Measurements from ENCODE around the gene SPOCD1.
"Not testable (repeated sequence)": the region's sequence is repeated elsewhere in the genome, so short reads cannot be mapped to it uniquely, and the experiment has no call there.

SPOCD1 gene

DNA sequence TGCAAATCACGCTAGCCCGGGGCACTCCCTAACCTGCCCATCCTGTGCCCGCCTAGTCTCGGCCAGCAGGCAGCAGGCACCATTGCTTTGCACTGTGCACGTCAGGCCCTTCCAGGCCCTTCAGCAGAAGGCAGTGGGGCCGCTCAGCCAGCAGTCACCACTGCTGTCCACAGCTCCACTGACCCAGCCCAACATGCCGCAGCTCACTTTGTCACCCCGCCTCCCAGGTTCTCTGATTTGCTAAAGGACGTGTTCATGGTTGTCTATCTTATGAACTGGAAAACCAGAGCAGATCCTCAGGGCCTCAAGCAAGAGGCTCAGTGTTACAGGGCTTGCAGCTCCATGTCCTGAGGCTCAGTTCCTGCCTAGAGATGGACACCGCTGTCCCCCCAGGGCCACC is 14.2 kb upstream of the SPOCD1 start:
- no peak for DNase-seq (ENCODE audit: low read depth, low spot score)

DNA sequence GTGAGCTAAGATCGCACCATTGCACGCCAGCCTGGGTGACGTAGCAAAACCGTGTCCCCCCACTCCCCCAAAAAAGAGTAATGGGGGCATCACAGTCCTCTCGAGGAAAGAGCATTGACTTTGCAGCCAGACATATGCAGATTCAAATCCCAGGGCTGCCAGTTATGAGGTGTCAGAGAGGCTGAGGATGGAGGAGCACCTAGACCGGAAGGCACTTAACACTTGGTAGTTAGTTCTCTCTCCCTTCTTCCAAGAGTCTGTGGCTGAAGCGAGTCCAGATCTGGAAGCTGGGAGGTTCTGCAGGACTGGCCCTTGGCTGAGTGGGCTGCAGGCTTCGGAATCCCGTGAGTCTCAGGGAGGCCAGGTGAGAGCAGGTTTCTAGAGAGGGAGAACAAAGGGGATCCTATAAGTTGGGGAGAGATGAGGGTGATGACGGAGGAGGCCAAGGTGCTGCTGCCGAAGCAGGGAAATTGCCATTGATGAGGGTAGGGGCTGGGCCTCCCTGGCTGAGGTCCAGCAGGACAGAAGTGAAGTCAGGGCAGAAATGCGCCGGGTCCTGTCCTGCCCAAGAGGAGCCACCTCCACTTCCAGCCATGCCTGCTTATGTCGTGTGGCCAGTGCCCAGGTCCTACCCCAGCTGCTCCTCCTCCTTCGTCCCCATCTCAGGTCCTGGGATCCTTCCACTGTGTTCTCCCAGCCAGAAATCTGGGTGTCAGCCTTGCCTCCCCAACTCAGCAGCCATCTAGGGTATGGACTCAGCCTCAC is 13.3 kb upstream of the SPOCD1 start:
- no peak for DNase-seq (ENCODE audit: low read depth, low spot score)

DNA sequence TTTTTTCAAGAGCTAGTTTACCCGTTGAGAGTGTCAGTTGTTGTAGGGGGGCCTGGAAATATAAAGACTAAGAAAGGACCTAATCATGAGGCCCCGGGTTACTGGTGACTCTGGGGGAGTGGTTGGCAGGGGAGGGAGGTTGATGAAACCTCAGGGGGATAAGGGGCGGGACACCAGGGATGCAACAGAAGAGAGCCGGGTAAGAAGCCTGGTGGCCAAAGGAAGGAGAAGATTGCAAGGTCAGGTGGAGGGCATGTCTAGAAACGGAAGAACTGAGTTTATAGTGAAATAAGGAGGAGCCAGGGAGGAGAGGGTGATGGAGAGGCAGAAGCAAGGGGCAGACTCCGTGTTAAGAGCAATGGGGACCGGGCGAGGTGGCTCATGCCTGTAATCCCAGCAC is 12.5 kb upstream of the SPOCD1 start:
- DNase-seq (ENCODE audit: low read depth, low spot score), result no peak

DNA sequence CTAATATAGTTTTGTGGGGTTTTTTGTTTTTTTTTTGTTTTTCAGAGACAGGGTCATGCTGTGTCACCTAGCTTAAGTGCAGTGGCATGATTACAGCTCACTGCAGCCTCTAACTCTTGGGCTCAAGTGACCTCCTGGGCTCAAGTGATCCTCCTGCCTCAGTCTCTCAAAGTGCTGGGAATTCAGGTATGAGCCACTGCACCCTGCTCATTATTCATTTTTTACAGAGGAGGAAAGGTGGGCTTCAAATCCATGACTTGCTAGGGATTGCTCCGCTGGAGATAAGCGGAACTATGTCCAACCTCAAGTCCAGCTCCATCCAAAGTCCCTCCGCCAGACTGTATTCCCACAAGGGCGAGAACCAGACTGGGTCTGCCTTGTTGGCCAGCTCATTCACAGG is 8.0 kb upstream of the SPOCD1 start:
- DNase-seq (ENCODE audit: low read depth, low spot score), result no peak

DNA sequence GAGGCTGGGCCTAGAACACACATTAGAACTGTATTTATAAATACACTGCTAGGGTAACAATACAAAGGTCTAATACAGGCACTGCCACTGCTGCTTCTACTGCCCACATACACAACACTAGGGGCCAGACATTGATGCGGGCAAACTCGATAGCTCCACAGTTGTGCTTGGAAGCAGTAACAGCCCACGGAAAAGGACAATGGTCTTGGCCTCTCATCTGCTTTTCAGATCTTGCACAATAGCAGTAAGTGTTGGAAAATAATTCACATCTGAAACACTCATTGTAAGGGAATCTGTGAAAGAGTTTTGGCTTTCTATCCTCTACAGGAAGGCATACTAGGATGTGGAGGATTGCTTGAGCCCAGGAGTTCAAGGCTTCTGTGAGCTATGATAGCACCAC is 6.9 kb upstream of the SPOCD1 start:
- no peak for DNase-seq (ENCODE audit: low read depth, low spot score)

DNA sequence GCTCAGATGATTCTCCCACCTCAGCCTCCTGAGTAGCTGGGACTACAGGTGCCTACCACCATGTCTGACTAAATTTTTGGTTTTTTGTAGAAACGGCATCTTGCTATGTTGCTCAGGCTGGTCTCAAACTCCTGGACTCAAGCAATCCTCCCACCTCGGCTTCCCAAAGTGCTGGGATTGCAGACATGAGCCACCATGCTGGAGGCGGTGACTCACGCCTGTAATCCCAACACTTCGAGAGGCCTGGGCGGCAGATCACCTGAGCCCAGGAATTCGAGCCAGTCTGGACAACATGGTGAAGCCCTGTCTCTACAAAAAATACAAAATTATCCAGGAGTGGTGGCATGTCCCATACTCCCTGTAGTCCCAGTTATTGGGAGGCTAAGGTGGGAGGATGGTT is 4.4 kb upstream of the SPOCD1 start:
- not testable (repeated sequence) for DNase-seq (ENCODE audit: low read depth, low spot score)

DNA sequence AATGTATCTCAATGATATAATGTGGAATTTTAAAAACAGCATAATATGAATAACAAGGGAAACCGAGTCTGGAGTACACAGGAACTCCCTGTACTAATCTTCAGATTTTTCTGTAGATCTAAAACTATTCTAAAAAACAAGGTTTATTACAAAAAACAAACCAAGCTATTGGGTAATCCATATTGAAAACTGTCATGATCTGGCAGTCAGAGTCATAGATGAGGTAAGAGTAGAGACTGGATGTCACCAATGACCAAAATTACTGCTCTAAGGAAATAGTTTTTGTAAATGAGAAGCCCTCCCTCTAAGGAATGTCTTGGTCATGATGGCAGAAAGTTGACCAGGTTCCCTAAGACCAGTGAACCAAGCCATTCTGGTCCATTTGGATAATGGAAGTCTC is 2.4 kb upstream of the SPOCD1 start:
- no peak for DNase-seq (ENCODE audit: low read depth, low spot score)

DNA sequence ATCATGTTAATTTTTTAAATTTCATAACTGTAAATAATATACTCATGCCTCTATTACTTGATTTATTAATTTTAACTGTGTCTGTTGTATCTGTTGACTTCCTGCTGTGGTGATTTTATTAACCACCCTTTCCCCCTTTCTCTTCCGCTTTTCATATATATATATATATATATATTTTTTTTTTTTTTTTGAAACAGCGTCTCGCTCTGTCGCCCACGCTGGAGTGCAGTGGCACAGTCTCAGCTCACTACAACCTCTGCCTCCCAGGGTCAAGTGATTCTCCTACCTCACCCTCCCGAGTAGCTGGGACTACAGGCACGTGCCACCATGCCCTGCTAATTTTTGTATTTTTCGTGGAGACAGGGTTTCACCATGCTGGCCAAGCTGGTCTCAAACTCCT is 1.1 kb upstream of the SPOCD1 start:
- DNase-seq (ENCODE audit: low read depth, low spot score), result not testable (repeated sequence)

DNA sequence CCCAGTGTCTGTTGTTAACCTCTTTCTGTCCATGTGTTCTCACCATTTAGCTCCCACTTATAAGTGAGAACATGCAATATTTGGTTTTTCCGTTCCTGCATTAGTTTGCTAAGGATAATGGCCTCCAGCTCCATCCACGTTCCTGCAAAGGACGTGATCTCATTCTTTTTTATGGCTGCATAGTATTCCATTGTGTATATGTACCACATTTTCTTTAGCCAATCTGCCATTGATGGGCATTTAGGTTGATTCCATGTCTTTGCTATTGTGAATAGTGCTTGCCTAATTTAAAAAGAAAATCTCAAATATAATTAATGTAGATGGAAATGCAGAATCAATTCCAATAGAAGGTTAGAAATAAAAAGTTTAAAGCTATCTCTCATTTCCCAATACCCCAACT is 679 bp upstream of the SPOCD1 start:
- DNase-seq (ENCODE audit: low read depth, low spot score), result not testable (repeated sequence)

DNA sequence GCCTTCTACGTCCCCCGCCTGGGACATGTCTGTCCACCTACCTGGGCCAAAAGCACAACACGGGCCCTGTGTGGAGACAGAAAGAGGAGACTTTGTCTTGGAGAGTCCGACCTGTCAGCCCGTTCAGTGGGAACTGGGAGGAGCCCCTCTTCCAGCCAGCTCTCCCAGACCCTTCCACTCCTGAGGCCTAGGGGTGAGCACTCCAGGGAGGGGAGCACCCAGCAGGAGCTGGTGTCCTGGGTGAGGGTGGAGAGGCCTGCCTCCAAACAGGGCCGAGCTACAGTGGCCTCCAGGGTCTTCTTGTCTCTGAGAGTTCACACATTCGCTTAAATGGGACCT is 546 bp downstream of the SPOCD1 start:
- DNase-seq (ENCODE audit: low read depth, low spot score), result no peak

DNA sequence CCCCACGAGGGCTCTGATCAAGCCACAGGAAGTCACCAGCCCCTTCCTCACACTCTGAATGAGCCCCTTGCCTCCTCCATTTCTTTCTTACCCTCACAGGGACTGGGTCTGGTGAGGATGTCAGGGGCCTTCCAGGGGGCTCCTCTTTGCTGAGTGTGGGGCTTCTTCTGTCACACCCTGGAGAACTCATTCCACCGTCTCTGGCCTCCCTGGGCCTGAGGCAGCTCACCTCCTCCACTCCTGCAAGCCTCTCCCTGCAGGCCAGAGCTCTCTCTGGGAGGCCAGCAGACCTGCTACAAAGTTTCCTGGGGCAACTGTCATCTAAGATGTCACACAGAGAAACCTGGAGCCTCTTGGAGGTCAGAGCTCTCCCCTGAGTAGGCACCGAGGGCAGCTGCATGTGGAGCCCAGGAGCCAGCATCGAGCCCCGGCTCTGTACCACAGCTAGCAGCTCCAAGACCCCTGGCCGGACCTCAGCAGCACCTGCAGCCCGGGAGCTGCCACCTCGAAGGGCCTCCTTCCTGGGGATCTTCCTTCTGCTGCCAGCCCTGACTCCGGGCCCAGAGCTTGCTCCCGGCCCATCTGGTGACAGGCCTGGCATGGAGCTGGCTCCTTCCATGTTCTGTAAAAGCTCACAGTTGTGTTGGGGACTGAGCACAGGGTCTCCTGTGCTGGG is 1.1 kb downstream of the SPOCD1 start:
- DNase-seq (ENCODE audit: low read depth, low spot score), result no peak

DNA sequence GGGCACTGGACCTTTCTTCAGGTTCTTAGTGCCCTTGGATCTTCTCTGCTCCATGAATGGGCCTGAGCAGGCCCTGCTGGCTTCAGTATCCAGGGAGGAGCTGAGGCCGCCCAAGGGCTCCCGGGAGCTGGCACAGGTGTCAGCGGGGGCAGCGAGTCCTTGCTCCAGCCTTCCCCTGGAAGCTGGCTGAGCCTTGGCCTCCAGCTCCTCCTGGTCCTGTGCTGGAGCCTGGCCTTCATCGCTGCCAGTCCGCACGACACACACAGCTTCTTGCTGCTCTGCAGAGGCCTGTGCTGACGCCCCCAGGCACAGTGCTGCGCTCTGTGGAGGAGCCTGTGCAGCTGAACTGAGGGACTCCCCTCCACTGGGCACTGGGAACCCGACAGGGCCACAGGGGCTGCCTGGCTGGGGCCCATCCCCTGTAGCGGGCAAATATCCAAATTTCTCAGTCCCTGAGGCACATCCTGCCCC is 1.7 kb downstream of the SPOCD1 start:
- DNase-seq (ENCODE audit: low read depth, low spot score), result no peak

DNA sequence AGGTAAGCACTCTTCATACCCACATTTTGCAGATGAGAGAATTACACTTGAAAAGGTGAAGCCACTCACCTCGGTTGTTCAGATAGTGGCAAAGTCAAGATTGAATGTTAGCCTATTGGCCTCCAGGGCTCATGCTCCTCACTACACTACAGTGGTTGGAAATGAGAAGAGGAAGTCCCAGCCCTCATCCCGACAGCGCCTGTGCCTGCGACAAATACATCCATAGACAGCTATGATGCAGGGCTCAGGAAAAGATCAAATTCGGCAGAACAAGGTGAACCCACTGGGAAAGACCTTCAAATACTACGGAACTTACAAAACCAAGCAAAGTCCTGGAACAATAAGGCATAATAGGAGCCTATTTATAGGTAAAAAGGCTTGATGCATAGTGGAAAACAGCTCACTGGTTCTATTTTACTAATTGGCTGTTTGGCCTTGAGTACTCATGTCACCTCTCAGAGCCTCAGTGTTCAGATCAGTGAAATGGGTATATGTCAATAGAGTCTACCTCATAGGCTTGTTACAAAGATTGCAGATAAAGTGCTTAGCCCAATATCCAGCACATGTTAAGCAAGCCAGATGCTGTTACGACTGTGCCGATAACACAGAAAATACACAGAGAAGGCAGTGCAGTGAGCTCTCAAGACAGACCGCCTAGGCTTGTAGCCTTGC is 3.5 kb downstream of the SPOCD1 start:
- DNase-seq (ENCODE audit: low read depth, low spot score), result no peak

DNA sequence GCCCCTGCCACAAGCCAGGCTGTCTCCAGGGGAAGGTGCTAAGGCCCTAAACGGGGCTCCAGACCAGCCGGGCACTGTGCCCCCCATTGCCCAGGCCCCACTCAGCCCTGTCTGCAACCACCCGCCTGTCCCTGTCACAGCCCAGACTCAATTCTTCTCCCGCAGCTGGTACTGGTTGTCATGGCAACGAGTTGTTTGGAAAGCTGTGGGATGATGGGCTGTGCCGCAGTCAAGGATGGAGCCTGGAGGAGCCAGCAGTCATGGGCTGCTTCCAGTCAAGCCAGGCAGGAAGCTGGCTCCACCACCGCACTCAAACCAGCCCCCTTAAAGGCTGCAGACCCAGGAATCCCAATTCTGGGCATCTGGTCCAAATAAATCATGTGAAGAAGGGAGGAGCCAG is 4.2 kb downstream of the SPOCD1 start:
- no peak for DNase-seq (ENCODE audit: low read depth, low spot score)

DNA sequence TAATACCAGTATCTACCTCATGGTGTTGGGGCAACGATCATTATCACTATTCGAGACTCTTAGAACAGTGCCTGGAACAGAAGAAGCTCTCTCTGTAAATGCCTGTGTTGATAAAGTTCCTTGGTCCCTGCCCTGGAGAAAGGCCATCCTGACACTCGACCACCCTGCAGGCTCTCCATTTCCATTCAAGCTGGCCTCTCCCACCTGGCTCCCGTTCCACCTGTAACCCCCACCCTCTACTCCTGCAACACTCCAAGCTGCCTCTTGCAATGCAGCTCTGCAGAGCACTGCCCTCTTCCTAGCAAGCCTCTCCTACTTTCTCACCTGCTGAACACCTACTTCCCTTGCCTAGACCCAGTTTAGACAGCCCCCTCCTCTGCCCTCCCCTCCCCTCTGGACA is 6.1 kb downstream of the SPOCD1 start:
- no peak for DNase-seq (ENCODE audit: low read depth, low spot score)

DNA sequence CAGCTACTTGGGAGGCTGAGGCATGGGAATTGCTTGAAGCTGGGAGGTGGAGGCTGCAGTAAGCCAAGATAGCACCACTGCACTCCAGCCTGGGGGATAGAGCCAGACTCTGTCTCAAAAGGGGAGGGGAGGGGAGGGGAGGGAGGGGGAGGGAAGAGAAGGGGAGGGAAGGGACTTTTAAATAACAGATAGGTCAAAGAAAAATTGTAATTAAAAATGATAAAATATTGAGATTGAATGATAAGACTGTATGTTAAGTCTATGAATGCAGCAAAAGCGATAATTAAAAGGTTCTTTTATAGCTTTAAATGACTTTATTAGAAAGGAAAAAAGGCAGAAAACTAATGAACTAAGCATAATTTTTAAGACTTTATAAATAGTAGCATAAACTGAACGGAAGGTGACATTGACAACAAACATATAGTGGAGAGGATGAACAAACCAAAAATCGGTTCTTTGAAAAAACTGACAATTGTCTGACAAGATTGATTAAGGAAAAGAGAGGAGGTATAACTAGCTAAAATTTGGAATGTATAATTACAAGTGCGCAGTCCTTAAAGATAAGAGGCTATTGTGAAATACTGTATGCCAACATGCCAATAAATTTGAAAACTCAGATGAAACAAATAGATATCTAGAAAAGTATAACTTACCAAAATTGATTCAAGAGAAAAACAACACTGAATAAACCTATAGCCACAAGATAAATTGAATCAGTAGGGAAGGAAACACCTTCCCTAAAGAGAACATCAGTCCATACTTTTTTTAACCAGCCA is 8.4 kb downstream of the SPOCD1 start:
- DNase-seq (ENCODE audit: low read depth, low spot score), result no peak

DNA sequence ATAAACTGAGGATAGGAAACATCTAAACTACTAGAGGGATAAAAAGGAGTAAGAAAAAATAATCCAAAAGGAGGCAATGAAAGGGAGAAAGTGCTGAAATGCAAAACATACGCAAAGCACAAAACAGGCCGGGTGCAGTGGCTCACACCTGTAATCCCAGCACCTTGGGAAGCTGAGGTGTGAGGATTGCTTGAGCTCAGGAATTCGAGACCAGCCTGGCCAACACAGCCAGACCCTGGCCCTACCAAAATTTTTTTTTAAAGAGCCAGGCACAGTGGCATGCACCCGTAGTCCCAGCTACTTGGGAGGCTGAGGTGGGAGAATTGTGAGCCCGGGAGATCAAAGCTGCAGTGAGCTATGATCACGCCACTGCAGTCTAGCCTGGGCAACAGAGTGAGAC is 10.5 kb downstream of the SPOCD1 start:
- DNase-seq (ENCODE audit: low read depth, low spot score), result no peak

DNA sequence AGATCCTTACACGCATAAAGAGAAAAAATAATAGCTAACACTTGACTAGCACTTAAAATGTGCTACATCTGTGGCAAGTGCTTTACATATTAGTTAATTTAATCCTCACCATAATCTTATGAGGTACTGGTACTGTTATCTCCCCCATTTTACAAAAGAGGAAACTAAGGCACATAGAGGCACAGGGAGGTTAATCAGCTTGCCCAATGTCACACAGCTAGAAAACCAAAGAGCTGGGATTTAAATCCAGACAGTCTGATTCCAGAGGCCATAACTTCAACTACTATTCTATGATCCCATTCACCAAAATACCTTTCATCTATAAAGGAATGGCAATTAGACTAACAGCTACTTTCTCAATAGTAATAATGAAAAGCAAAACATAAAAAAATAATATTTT is 11.7 kb downstream of the SPOCD1 start:
- DNase-seq (ENCODE audit: low read depth, low spot score), result no peak

DNA sequence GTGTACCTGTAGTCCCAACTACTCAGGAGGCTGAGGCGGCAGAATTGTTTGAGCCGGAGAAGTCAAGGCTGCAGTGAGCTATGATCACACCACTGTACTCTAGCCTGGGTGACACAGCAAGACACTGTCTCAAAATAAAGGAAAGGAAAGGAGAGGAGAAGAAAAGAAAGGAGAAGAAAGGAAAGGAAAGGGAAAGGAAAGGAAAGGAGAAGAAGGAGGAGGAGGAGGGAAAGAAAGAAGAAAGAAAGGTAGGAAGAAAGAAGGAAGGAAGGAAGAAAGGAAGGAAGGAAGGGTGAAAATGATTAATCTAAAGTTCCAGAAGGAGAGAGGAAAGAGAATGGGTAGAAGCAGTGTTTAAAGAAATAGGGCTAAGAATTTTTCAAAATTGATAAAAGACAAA is 12.2 kb downstream of the SPOCD1 start:
- DNase-seq (ENCODE audit: low read depth, low spot score), result no peak

DNA sequence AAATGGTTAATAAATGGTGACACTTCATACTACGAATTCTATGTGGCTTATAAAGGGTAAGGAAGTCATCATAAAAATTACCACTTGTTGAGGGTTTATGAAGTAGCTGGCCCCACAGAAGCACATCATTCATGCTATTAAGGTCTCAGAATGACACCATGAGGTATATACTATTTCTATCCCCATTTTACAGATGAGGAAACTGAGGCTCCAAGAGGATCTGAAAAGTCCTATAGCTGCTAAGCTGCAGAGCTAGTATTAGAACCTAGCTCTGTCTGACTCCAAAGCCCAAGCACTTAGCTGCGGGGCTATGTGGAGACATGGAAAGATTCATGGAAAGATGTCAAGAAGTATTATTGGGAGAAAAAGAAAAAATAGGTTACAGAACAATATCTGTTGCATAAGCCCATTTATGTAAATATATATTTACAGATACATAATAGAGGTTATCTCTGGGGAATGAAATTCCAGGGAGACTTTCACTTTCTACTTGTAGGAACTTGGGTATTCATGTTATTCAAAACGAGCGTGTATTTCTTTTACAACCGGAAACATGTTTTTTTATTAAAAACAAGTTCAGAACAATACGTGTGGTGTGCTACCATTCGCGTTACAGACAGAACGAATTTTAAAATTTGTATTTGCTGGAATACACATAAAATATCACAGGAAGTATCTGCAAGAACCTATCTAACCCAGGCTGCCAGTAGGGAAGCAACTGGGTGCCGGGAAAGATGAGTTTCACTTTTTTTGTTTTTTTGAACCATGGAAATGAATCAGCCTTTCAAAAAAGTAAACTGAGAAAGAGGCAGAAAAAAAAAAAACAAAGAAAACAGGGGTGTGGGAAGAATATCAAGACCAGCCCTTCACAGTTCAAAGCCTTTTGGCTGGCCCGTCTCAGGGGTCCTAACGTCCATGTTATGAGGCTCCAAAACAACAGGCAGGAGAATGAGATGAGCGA is 13.4 kb downstream of the SPOCD1 start:
- no peak for DNase-seq (ENCODE audit: low read depth, low spot score)

DNA sequence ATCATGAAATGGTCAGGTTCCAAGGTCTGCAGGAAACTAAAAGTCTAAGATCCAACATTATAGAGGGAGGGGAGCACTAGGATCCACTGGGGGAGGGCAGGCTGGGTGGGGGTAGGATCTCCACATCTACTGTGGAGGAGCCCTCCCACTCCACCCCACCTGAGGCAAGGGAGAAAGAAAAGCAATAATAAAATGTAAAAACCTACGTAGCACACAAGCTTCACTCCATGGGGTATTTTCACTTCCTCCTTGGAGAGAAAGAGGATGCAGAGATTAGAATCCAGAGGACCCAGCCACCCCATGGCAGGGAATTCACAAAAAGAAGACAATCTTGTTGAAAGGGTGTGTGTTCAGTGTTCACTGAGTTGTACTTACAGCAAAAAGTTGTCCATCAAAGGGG is 14.4 kb downstream of the SPOCD1 start:
- no peak for DNase-seq (ENCODE audit: low read depth, low spot score)
